NCI-H2081 treated with DMSO at 0.1 percent for 48 hours (cell line): ENCODE measurements around the gene MRPL47.
"Not testable (repeated sequence)": the region's sequence is repeated elsewhere in the genome, so short reads cannot be mapped to it uniquely, and the experiment has no call there.

Experiments
- DNase-seq: peaks from one replicate; lab custom pipeline; 2025; lab: John Stamatoyannopoulos, UW

The MRPL47 gene

GRCh38 chr3:179604321-179605078, at the start of gene MRPL47, which contains the start of gene NDUFB5:
Gene MRPL47, minus strand, starts transcription at chr3:179604638. Its CDS starts 14 bp downstream, at chr3:179604624.
Gene NDUFB5, plus strand, starts transcription at chr3:179604794. Its CDS starts 22 bp downstream, at chr3:179604816.
- peak; percentile 99 for DNase-seq

- DNase-seq, result peak; percentile 65
Observed at GRCh38 chr3:179653096-179653797, 48.8 kb upstream of the MRPL47 start.

- peak; percentile 66 for DNase-seq
Observed at GRCh38 chr3:179652447-179653095, 48.1 kb upstream of the MRPL47 start, which contains the start of gene USP13. Gene USP13, plus strand, starts transcription at chr3:179653040. Its CDS starts 186 bp downstream, at chr3:179653226.

GRCh38 chr3:179651687-179652446, 47.4 kb upstream of the MRPL47 start:
- no peak for DNase-seq

- no peak for DNase-seq
Observed at GRCh38 chr3:179646177-179646576, 41.7 kb upstream of the MRPL47 start.

- DNase-seq, result not testable (repeated sequence)
Observed at GRCh38 chr3:179643837-179644236, 39.4 kb upstream of the MRPL47 start.

GRCh38 chr3:179642871-179643270, 38.4 kb upstream of the MRPL47 start:
- DNase-seq, result no peak

- no peak for DNase-seq
Observed at GRCh38 chr3:179640469-179640868, 36.0 kb upstream of the MRPL47 start.

GRCh38 chr3:179630753-179631451, 26.5 kb upstream of the MRPL47 start:
- DNase-seq, result no peak

- DNase-seq, result no peak
Observed at GRCh38 chr3:179624451-179624850, 20.0 kb upstream of the MRPL47 start.

- DNase-seq, result no peak
Observed at GRCh38 chr3:179622023-179622422, 17.6 kb upstream of the MRPL47 start.

GRCh38 chr3:179615458-179616173, 11.2 kb upstream of the MRPL47 start:
- DNase-seq, result no peak

GRCh38 chr3:179613807-179614206, 9.4 kb upstream of the MRPL47 start:
- DNase-seq, result no peak

- no peak for DNase-seq
Observed at GRCh38 chr3:179610066-179610465, 5.6 kb upstream of the MRPL47 start.

- DNase-seq, result no peak
Observed at GRCh38 chr3:179608931-179609720, 4.7 kb upstream of the MRPL47 start.

- DNase-seq, result no peak
Observed at GRCh38 chr3:179606534-179607085, 2.2 kb upstream of the MRPL47 start.

- DNase-seq, result no peak
Observed at GRCh38 chr3:179603831-179604230, 607 bp downstream of the MRPL47 start.

- no peak for DNase-seq
Observed at GRCh38 chr3:179603321-179603720, 1.1 kb downstream of the MRPL47 start.

- no peak for DNase-seq
Observed at GRCh38 chr3:179599531-179599930, 4.9 kb downstream of the MRPL47 start.
